GM12892 (cell line): ENCODE data around the gene URB1.

Experiments used
- POLR2A ChIP-seq: IDR thresholded peaks from 2 replicates; pipeline ENCODE4 v1.6.1; 2011; ENCODE audit warnings: low read depth, low read length, control low read depth
- POLR2AphosphoS5 ChIP-seq: IDR thresholded peaks from 2 replicates; pipeline ENCODE4 v1.6.1; 2011; ENCODE audit warnings: low read depth, low read length, control low read depth
- TAF1 ChIP-seq: IDR thresholded peaks from 2 replicates; pipeline ENCODE4 v1.6.1; 2011; ENCODE audit warnings: low read depth, mild to moderate bottlenecking, control low read depth, low read length, borderline replicate concordance

- TF ChIP-seq TAF1 (no peak), POLR2A (no peak), POLR2AphosphoS5 (no peak)
These were observed 71.3 kb downstream of the URB1 start for GRCh38 chr21:32321480-32321879.
